ENCODE data around the gene VAV1. TPM values are rescaled to one million over a fixed set of nuclear protein-coding genes. Genes with fewer than 3 reads are reported as not detected.

Gene VAV1
- total and polyA plus RNA-seq, 2 of the 13 experiments (the other 11 are each of a cell fraction or from before 2014, with no cell fraction given) = not detected

GRCh38 chr19:6737873-6738786 lies 34.4 kb upstream of the VAV1 start (continued):
- TF ChIP-seq MAX (IDR thresholded peaks at IDR 0.05) (no peak), ZNF292 (CRISPR knock-in tag; IDR thresholded peaks at IDR 0.05; ENCODE audit: borderline replicate concordance, low read depth) (no peak), ZNF296 (CRISPR knock-in tag; conservative IDR thresholded peaks at IDR 0.05) (no peak), ZNF570 (CRISPR knock-in tag; IDR thresholded peaks at IDR 0.05; ENCODE audit: borderline replicate concordance) (no peak), MLXIP (CRISPR knock-in tag; IDR thresholded peaks at IDR 0.05; ENCODE audit: borderline replicate concordance) (no peak), DPF2 (CRISPR knock-in tag; IDR thresholded peaks at IDR 0.05; ENCODE audit: borderline replicate concordance, low read depth) (no peak), BCL6 (CRISPR knock-in tag; IDR thresholded peaks at IDR 0.05) (peak; percentile 41; the same call in 1 of the 2 replicates), ZNF225 (CRISPR knock-in tag; IDR thresholded peaks at IDR 0.05) (no peak), ZNF350 (CRISPR knock-in tag; IDR thresholded peaks at IDR 0.05; ENCODE audit: borderline replicate concordance, low read depth) (peak; percentile 85), EED (CRISPR knock-in tag; IDR thresholded peaks at IDR 0.05) (no peak), ARID3A (IDR thresholded peaks at IDR 0.05; ENCODE audit: low read depth, low read length) (no peak), GABPA (IDR thresholded peaks at IDR 0.05; ENCODE audit: low read depth, low read length) (peak; percentile 62), GABPA (CRISPR knock-in tag; IDR thresholded peaks at IDR 0.05; ENCODE audit: low read depth) (peak; percentile 98), AGO2 (optimal IDR thresholded peaks at IDR 0.05; ENCODE audit: low read depth, low read length) (no peak), ZNF768 (CRISPR knock-in tag; IDR thresholded peaks at IDR 0.05) (peak; percentile 77), ZNF546 (CRISPR knock-in tag; conservative IDR thresholded peaks at IDR 0.05) (no peak), ZGPAT (CRISPR knock-in tag; IDR thresholded peaks at IDR 0.05) (no peak; the same call in 1 of the 2 replicates), ZNF703 (CRISPR knock-in tag; IDR thresholded peaks at IDR 0.05; ENCODE audit: borderline replicate concordance) (no peak), DNMT1 (CRISPR knock-in tag; IDR thresholded peaks at IDR 0.05) (no peak), ZKSCAN5 (CRISPR knock-in tag; IDR thresholded peaks at IDR 0.05) (no peak), CSRNP1 (CRISPR knock-in tag; IDR thresholded peaks at IDR 0.05) (no peak), ZNF510 (CRISPR knock-in tag; IDR thresholded peaks at IDR 0.05; ENCODE audit: low read depth) (no peak)
